Trophoblast cell (in vitro differentiated cells and primary cell): ENCODE data around the gene BNC2.
A peak's percentile ranks its signal among the peaks of the same experiment; 100 is the strongest.

Source experiments
- DNase-seq, 2 donors: peaks; one replicate each; pipeline ENCODE4 v3.0.0-alpha.2; 2016
- H2AFZ ChIP-seq: 2 replicates; pipeline ENCODE4 v1.6.1; 2013; ENCODE audit warnings: low read length, moderate library complexity, mild to moderate bottlenecking; ENCODE audit not compliant: insufficient read depth, poor library complexity
- H2AK5ac ChIP-seq: 2 replicates; pipeline ENCODE4 v1.6.1; 2013; ENCODE audit warnings: mild to moderate bottlenecking, low read length
- H2BK120ac ChIP-seq: 2 replicates; pipeline ENCODE4 v1.6.1; 2013; ENCODE audit warnings: low read length, mild to moderate bottlenecking, moderate library complexity; ENCODE audit not compliant: insufficient read depth, poor library complexity
- H2BK12ac ChIP-seq: 2 replicates; pipeline ENCODE4 v1.6.1; 2013; ENCODE audit warnings: mild to moderate bottlenecking, low read length, moderate library complexity
- H2BK5ac ChIP-seq: 2 replicates; pipeline ENCODE4 v1.6.1; 2013; ENCODE audit warnings: low read length, low read depth, moderate library complexity, mild to moderate bottlenecking; ENCODE audit not compliant: poor library complexity
- H3K14ac ChIP-seq: 2 replicates; pipeline ENCODE4 v1.6.1; 2013; ENCODE audit warnings: mild to moderate bottlenecking, low read length
- H3K18ac ChIP-seq: 2 replicates; pipeline ENCODE4 v1.6.1; 2013; ENCODE audit warnings: mild to moderate bottlenecking, low read length
- H3K23ac ChIP-seq: 2 replicates; pipeline ENCODE4 v1.6.1; 2013; ENCODE audit warnings: low read length
- H3K27ac ChIP-seq: 2 replicates; pipeline ENCODE4 v1.5.1; 2013; ENCODE audit warnings: low read depth, mild to moderate bottlenecking, inconsistent platforms, low read length, moderate library complexity
- H3K27me3 ChIP-seq: 2 replicates; pipeline ENCODE4 v1.6.1; 2013; ENCODE audit warnings: inconsistent platforms, mild to moderate bottlenecking, low read length, moderate library complexity; ENCODE audit not compliant: insufficient read depth
- H3K36me3 ChIP-seq, 2 experiments: 1 replicate in 1 of 2; 2 replicates in 1 of 2; pipeline ENCODE4 v1.6.1; 2013; ENCODE audit warnings: low read length in 2 of 2, mild to moderate bottlenecking in 2 of 2, moderate library complexity in 1 of 2; ENCODE audit not compliant: insufficient read depth in 2 of 2, control insufficient read depth in 1 of 2
- H3K4ac ChIP-seq: 2 replicates; pipeline ENCODE4 v1.6.1; 2013; ENCODE audit warnings: low read depth, mild to moderate bottlenecking, low read length, moderate library complexity
- H3K4me1 ChIP-seq, 2 experiments: 1 replicate in 1 of 2; 2 replicates in 1 of 2; pipeline ENCODE4 v1.6.1; 2013; ENCODE audit warnings: low read length in 2 of 2, mild to moderate bottlenecking in 2 of 2, moderate library complexity in 1 of 2; ENCODE audit not compliant: insufficient read depth in 2 of 2, control insufficient read depth in 1 of 2
- H3K4me2 ChIP-seq: 2 replicates; pipeline ENCODE4 v1.6.1; 2013; ENCODE audit warnings: inconsistent platforms, mild to moderate bottlenecking, low read length, moderate library complexity
- H3K4me3 ChIP-seq: 2 replicates; pipeline ENCODE4 v1.5.1; 2013; ENCODE audit warnings: mild to moderate bottlenecking, low read depth, low read length, inconsistent platforms
- H3K79me1 ChIP-seq: one replicate; pipeline ENCODE4 v1.6.1; 2013; ENCODE audit warnings: low read length
- H3K79me2 ChIP-seq: 2 replicates; pipeline ENCODE4 v1.6.1; 2013; ENCODE audit warnings: low read length, mild to moderate bottlenecking; ENCODE audit not compliant: control insufficient read depth, insufficient read depth, poor library complexity
- H3K9ac ChIP-seq: 2 replicates; pipeline ENCODE4 v1.6.1; 2013; ENCODE audit warnings: mild to moderate bottlenecking, low read length
- H3K9me3 ChIP-seq: 2 replicates; pipeline ENCODE4 v1.6.1; 2013; ENCODE audit warnings: low read depth, mild to moderate bottlenecking, control low read depth, inconsistent platforms, low read length; ENCODE audit not compliant: insufficient read depth
- H4K12ac ChIP-seq: 2 replicates; pipeline ENCODE4 v1.6.1; 2013; ENCODE audit warnings: low read depth, mild to moderate bottlenecking, low read length, moderate library complexity
- H4K8ac ChIP-seq: 2 replicates; pipeline ENCODE4 v1.6.1; 2013; ENCODE audit warnings: low read depth, mild to moderate bottlenecking, low read length, moderate library complexity
- H4K91ac ChIP-seq: one replicate; pipeline ENCODE4 v1.6.1; 2013; ENCODE audit warnings: low read depth, mild to moderate bottlenecking, low read length, moderate library complexity
- WGBS: extraction: QIAGEN DNeasy Blood & Tissue Kit; methylation state at CpG from one replicate; pipeline ENCODE4 v1.1.7; 2013; ENCODE audit warnings: missing lambda C conversion rate; ENCODE audit not compliant: insufficient read length, insufficient coverage; ENCODE audit errors: extremely low coverage; 5-methylcytosine and 5-hydroxymethylcytosine counted together

Gene BNC2

GRCh38 chr9:16363916-16364315, 506.6 kb downstream of the BNC2 start:
- no peak overlapping the region for H3K4ac ChIP-seq
- no peak overlapping the region for H4K91ac ChIP-seq
- H3K14ac ChIP-seq, result no peak overlapping the region
- no peaks in the 10 kb centered on the region for H3K36me3 ChIP-seq
- H2AFZ ChIP-seq, result no peak overlapping the region
- H3K9ac ChIP-seq, result no peak overlapping the region
- H2BK120ac ChIP-seq, result no peak overlapping the region
- no peak overlapping the region for H4K12ac ChIP-seq
- no peak overlapping the region for H3K23ac ChIP-seq
- no peak overlapping the region for H2AK5ac ChIP-seq
- H3K18ac ChIP-seq, result no peak overlapping the region
- H3K4me1 ChIP-seq, result peaks cover 16 to 21% of the 10 kb centered on the region in 2 experiments
- H3K4me2 ChIP-seq, result no peak overlapping the region
- H2BK12ac ChIP-seq, result no peak overlapping the region
- H3K9me3 ChIP-seq, result no peaks in the 10 kb centered on the region
- peaks cover 2% of the 10 kb centered on the region for H3K79me2 ChIP-seq
- no peak overlapping the region for H4K8ac ChIP-seq
- H2BK5ac ChIP-seq, result no peak overlapping the region
- DNase-seq, result no peak
- no peak overlapping the region for H3K4me3 ChIP-seq
- H3K27me3 ChIP-seq, result no peaks in the 10 kb centered on the region
- peaks cover 19% of the 10 kb centered on the region for H3K79me1 ChIP-seq
- H3K27ac ChIP-seq, result peak overlapping the region; percentile 28
- WGBS, result no CpG with 5 or more reads among the region's 5 CpGs

GRCh38 chr9:16363073-16363781, 507.2 kb downstream of the BNC2 start:
- Histone ChIP-seq H3K27me3 (no peaks in the 10 kb centered on the region), H3K18ac (no peak overlapping the region), H3K36me3 (no peaks in the 10 kb centered on the region), H3K9me3 (no peaks in the 10 kb centered on the region), H3K14ac (no peak overlapping the region), H3K79me2 (peaks cover 2% of the 10 kb centered on the region), H3K4me3 (no peak overlapping the region), H3K79me1 (peaks cover 15% of the 10 kb centered on the region), H3K4ac (no peak overlapping the region), H4K8ac (no peak overlapping the region), H3K23ac (no peak overlapping the region), H2BK120ac (no peak overlapping the region), H4K12ac (no peak overlapping the region), H2BK5ac (no peak overlapping the region), H3K9ac (no peak overlapping the region), H3K4me2 (no peak overlapping the region), H4K91ac (no peak overlapping the region), H3K4me1 (peaks cover 16 to 18% of the 10 kb centered on the region in 2 experiments), H3K27ac (no peak overlapping the region), H2BK12ac (no peak overlapping the region), H2AK5ac (no peak overlapping the region), H2AFZ (no peak overlapping the region)
- no CpG with 5 or more reads among the region's 8 CpGs for WGBS
- DNase-seq, result no peak

GRCh38 chr9:16361939-16362338, 508.5 kb downstream of the BNC2 start:
- Histone ChIP-seq H3K23ac (no peak overlapping the region), H3K4me2 (no peak overlapping the region), H3K4ac (no peak overlapping the region), H3K27ac (no peak overlapping the region), H3K4me1 (peaks cover 12 to 17% of the 10 kb centered on the region in 2 experiments), H3K9ac (no peak overlapping the region), H3K79me2 (peaks cover 2% of the 10 kb centered on the region), H3K79me1 (peaks cover 9% of the 10 kb centered on the region), H2BK5ac (no peak overlapping the region), H2AK5ac (no peak overlapping the region), H2AFZ (no peak overlapping the region), H4K8ac (no peak overlapping the region), H3K4me3 (no peak overlapping the region), H3K36me3 (no peaks in the 10 kb centered on the region), H4K12ac (no peak overlapping the region), H3K27me3 (no peaks in the 10 kb centered on the region), H3K14ac (no peak overlapping the region), H2BK120ac (no peak overlapping the region), H3K9me3 (no peaks in the 10 kb centered on the region), H2BK12ac (peak overlapping the region; percentile 59), H4K91ac (peak overlapping the region; percentile 13), H3K18ac (no peak overlapping the region)
- no peak for DNase-seq

- Histone ChIP-seq H3K4ac (no peak overlapping the region), H2AK5ac (no peak overlapping the region), H3K27me3 (no peaks in the 10 kb centered on the region), H4K12ac (no peak overlapping the region), H3K4me3 (no peak overlapping the region), H3K4me1 (peaks cover 12 to 17% of the 10 kb centered on the region in 2 experiments), H4K8ac (no peak overlapping the region), H3K79me2 (peaks cover 2% of the 10 kb centered on the region), H2BK12ac (no peak overlapping the region), H2AFZ (no peak overlapping the region), H3K14ac (no peak overlapping the region), H3K18ac (no peak overlapping the region), H3K9me3 (no peaks in the 10 kb centered on the region), H3K4me2 (no peak overlapping the region), H4K91ac (no peak overlapping the region), H3K36me3 (no peaks in the 10 kb centered on the region), H3K27ac (no peak overlapping the region), H3K9ac (no peak overlapping the region), H2BK5ac (no peak overlapping the region), H2BK120ac (no peak overlapping the region), H3K23ac (no peak overlapping the region), H3K79me1 (peaks cover 8% of the 10 kb centered on the region)
- WGBS, result no CpG with 5 or more reads among the region's 3 CpGs
- DNase-seq, result peak in 1 of 2 donors; percentile 45
Measured at GRCh38 chr9:16361118-16361517, 509.4 kb downstream of the BNC2 start.
